Motor neuron (in vitro differentiated cells): Measurements from ENCODE around the gene CCNB1. TPM values are rescaled to one million over a fixed set of nuclear protein-coding genes. Genes with fewer than 3 reads are reported as not detected.
"Not testable (repeated sequence)": the region's sequence is repeated elsewhere in the genome, so short reads cannot be mapped to it uniquely, and the experiment has no call there.

Experiments used
- ATAC-seq, 8 experiments: fragments of 200-7000 bp; cut with Tn5 transposase; replicated peaks in 6 of 8; 2 replicates each; pipeline ENCODE4 v1.8.0; 2021; ENCODE audit warnings: mild to moderate bottlenecking in 8 of 8, moderate library complexity in 8 of 8
- H3K27ac ChIP-seq, 2 donors: fragments of 250-450 bp; sonication (Bioruptor Pico); 2 replicates each; pipeline ENCODE4 v1.9.0; 2021; ENCODE audit warnings: antibody characterized with exemption in 2 of 2, mild to moderate bottlenecking in 2 of 2, moderate library complexity in 1 of 2
- H3K4me1 ChIP-seq, 2 donors: fragments of 250-450 bp; sonication (Bioruptor Pico); replicated peaks in 1 of 2; 2 replicates each; pipeline ENCODE4 v1.6.1; 2021; ENCODE audit warnings: antibody characterized with exemption in 2 of 2, mild to moderate bottlenecking in 2 of 2, moderate library complexity in 1 of 2
- H3K4me3 ChIP-seq, 5 donors: fragments of 250-450 bp; sonication (Bioruptor Pico); 2 replicates each; pipeline ENCODE4 v1.9.0; 2021; ENCODE audit warnings: antibody characterized with exemption in 5 of 5, mild to moderate bottlenecking in 5 of 5, moderate library complexity in 4 of 5
- WGBS, 10 experiments: fragments of 450-650 bp; shearing (Covaris generic); methylation state at CpG; one replicate each; pipeline ENCODE4 v1.0.0; 2022; 5-methylcytosine and 5-hydroxymethylcytosine counted together
- in situ Hi-C, 9 experiments: fragments of 400-800 bp; cut with MboI; loops; one replicate each; pipeline ENCODE4 v1.15.0; 2021; ENCODE audit warnings: low sequenced_read_pairs in 9 of 9, low pct_unique_long_range_greater_than_20kb in 2 of 9; ENCODE audit not compliant: unreplicated experiment in 9 of 9
- total RNA-seq, 8 experiments: library from RNA; unstranded; fragments of 300-600 nt; gene quantifications; 2 replicates each; pipeline versions ENCODE4 v1.2.3 to v1.2.4, GENCODE V29; 2022

Gene CCNB1
- 100 to 1,000 TPM in 2 of 8 experiments, 10 to 100 TPM in 1, 1 to 10 TPM in 5; 6.1 to 149 (median 8.9) TPM for total RNA-seq

DNA sequence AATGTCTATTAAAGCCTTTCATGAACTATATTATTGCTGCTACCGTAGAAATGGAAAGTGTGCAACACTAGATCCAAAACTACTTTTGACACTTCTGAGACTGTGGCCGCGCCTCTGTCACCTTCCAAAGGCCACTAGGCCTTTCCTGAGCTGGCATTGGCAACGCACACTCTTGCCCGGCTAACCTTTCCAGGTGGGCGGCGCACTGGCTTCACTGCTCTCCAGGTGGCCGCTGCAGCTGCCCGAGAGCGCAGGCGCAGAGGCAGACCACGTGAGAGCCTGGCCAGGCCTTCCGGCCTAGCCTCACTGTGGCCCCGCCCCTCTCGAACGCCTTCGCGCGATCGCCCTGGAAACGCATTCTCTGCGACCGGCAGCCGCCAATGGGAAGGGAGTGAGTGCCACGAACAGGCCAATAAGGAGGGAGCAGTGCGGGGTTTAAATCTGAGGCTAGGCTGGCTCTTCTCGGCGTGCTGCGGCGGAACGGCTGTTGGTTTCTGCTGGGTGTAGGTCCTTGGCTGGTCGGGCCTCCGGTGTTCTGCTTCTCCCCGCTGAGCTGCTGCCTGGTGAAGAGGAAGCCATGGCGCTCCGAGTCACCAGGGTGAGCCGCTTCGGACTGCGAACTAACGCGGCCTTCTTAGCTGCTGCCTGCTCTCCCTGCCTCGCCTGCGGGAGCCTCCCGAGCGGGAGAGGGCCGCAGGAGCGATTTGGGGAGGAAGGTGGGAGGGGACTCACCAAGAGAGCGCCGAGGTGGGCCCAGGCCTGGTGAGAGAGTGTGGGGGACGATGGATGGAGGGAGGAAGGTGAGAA is at the start of gene CCNB1:
Gene CCNB1 (plus strand): TSS at position 465 of the 807 bp plus-strand sequence. CDS start 113 bp downstream, at position 578.
- ATAC-seq, result peak; percentile 99 to 100 (median 99)
- H3K4me3 ChIP-seq, result peak within 1 kb of the TSS; percentile 51 to 71 (median 56)
- peaks cover 7 to 12% of the 10 kb centered on the region in 2 donors for H3K4me1 ChIP-seq
- in situ Hi-C loops, result loop anchor here in 1 of 9 experiments (25.0 kb wide), 1 partner anchor 105 kb away; no protein-coding TSS in a partner anchor
- H3K27ac ChIP-seq, result peak within 1 kb of the TSS in 1 of 2 donors; percentile 68
- 0 to 33% (median 10%) methylated on average over 1 to 21 of the region's 50 CpGs; no CpG with 5 or more reads in 2 of the 10 experiments for WGBS, 10 experiments

GRCh38 chr5:69129413-69129812 is 37.5 kb upstream of the CCNB1 start:
- no peak for ATAC-seq

DNA sequence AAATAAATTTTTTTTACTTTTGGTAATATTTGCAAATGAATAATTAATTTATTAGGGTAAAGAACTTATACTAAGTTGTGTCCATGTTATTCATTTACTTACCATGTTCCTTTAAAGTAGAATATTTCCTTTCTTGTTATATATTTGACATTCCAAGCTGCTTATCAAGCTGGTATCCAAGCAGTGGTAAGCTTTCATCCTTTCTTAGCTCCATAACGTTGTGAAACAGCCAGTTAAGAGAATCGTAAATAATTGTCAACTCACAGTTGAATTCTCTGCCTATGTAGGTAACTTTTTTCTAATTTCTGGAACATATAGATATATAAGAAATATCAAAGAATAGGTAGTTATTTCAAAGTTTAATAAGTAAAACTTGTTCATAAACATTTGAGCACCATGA is 36.7 kb upstream of the CCNB1 start:
- no peak for ATAC-seq
- Histone ChIP-seq H3K4me1 (no peaks in the 10 kb centered on the region), H3K4me3 (no peak overlapping the region), H3K27ac (no peak overlapping the region)
- in situ Hi-C loops, result no loop called here
- 43 to 100% (median 72%) methylated on average over 1 to 2 of the region's 2 CpGs; no CpG with 5 or more reads in 1 of the 10 experiments for WGBS, 10 experiments

More at GRCh38 chr5:69129413-69129812, 37.5 kb upstream of the CCNB1 start:
- H3K27ac ChIP-seq, result no peak overlapping the region
- H3K4me3 ChIP-seq, result no peak overlapping the region
- no peaks in the 10 kb centered on the region for H3K4me1 ChIP-seq
- in situ Hi-C loops, result no loop called here

- in situ Hi-C loops, result no loop called here
- ATAC-seq, result no peak
- Histone ChIP-seq H3K27ac (no peak overlapping the region), H3K4me3 (no peak overlapping the region), H3K4me1 (no peaks in the 10 kb centered on the region)
Measured at GRCh38 chr5:69131304-69131703, 35.6 kb upstream of the CCNB1 start.

GRCh38 chr5:69134126-69134525 is 32.8 kb upstream of the CCNB1 start:
- in situ Hi-C loops, result no loop called here
- Histone ChIP-seq H3K4me1 (no peaks in the 10 kb centered on the region), H3K27ac (no peak overlapping the region), H3K4me3 (no peak overlapping the region)
- 70 to 100% (median 100%) methylated on average over 1 to 6 of the region's 7 CpGs; no CpG with 5 or more reads in 2 of the 10 experiments for WGBS, 10 experiments
- no peak for ATAC-seq

DNA sequence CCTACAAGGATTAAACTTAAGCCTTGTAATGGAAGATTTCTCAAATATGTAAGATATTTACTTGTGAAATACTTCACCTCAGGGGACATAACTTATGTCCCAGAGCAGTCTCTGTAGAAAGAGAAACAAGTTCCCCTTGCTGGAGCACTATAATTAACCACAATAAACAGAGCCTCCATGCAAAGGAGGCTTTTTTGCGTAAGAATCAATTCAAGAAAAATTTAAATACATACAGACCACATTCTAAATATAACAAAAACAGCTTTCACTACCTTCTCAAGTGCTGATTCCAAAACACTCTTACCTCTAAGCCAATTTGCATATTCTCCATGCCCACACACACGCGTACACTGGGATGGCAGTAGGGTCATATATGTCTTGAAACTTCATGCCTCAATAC is 30.7 kb upstream of the CCNB1 start:
- WGBS, 10 experiments, result 57 to 100% (median 87%) methylated on average over 1 to 3 of the region's 3 CpGs; no CpG with 5 or more reads in 2 of the 10 experiments
- ATAC-seq, result no peak
- Histone ChIP-seq H3K27ac (no peak overlapping the region), H3K4me3 (no peak overlapping the region), H3K4me1 (no peaks in the 10 kb centered on the region)
- in situ Hi-C loops, result no loop called here

DNA sequence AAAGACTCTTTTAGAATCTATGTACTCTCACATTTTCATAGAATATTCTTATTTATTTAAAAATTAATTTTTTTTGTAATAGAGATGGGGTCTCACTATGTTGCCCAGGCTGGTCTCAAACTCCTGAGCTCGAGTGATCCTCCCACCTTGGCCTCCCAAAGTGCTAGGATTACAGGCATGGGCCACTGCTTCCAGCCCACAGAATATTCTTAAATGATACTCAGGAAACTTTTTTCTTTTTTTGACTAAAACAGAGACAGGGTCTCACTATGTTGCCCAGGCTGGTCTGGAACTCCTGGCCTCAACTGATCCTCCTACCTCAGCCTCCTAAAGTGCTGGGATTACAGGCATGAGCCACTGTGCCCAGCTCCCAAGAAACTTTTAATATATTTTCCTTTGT is 29.7 kb upstream of the CCNB1 start:
- H3K4me1 ChIP-seq, in situ Hi-C loops, H3K27ac ChIP-seq, ATAC-seq, H3K4me3 ChIP-seq: not testable (repeated sequence)
- 86 to 100% (median 88%) methylated on average over 1 of the region's 1 CpG; no CpG with 5 or more reads in 7 of the 10 experiments for WGBS, 10 experiments

GRCh38 chr5:69137807-69138206 is 29.1 kb upstream of the CCNB1 start:
- no peak for ATAC-seq
- H3K4me1 ChIP-seq, result no peaks in the 10 kb centered on the region
- no peak overlapping the region for H3K4me3 ChIP-seq
- H3K27ac ChIP-seq, result no peak overlapping the region
- in situ Hi-C loops, result no loop called here
- 79 to 100% (median 98%) methylated on average over 3 to 5 of the region's 5 CpGs; no CpG with 5 or more reads in 1 of the 10 experiments for WGBS, 10 experiments

GRCh38 chr5:69138766-69139165 is 28.2 kb upstream of the CCNB1 start:
- ATAC-seq, result peak in 3 of 8 experiments; percentile 40 to 62 (median 44)
- in situ Hi-C loops, result no loop called here
- H3K4me1 ChIP-seq, result no peaks in the 10 kb centered on the region
- H3K27ac ChIP-seq, result no peak overlapping the region
- H3K4me3 ChIP-seq, result no peak overlapping the region
- 60 to 100% (median 83%) methylated on average over 1 of the region's 1 CpG; no CpG with 5 or more reads in 4 of the 10 experiments for WGBS, 10 experiments

DNA sequence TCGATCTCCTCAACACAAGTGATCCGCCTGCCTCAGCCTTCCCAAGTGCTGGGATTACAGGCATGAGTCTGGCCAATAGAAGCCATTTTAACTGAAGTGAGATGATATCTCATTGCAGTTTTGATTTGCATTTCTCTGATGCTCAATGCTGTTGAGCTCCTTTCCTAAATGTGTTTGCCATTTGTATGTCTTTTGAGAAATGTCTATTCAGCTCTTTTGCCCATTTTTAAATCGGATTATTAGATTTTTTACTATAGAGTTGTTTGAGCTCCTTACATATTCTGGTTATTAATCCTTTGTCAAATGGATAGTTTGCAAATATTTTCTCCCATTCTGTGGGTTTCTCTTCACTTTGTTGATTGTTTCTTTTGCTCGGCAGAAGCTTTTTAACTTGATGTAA is 26.7 kb upstream of the CCNB1 start:
- 25 to 100% (median 95%) methylated on average over 1 to 4 of the region's 4 CpGs for WGBS, 10 experiments
- H3K4me1 ChIP-seq, H3K27ac ChIP-seq, in situ Hi-C loops, H3K4me3 ChIP-seq, ATAC-seq: not testable (repeated sequence)

GRCh38 chr5:69140827-69141226 is 26.1 kb upstream of the CCNB1 start:
- in situ Hi-C loops, result no loop called here
- ATAC-seq, result no peak
- H3K4me1 ChIP-seq, result no peaks in the 10 kb centered on the region
- WGBS, 10 experiments, result 0 to 100% (median 57%) methylated on average over 1 of the region's 1 CpG; no CpG with 5 or more reads in 4 of the 10 experiments
- no peak overlapping the region for H3K27ac ChIP-seq
- no peak overlapping the region for H3K4me3 ChIP-seq

- in situ Hi-C loops, H3K27ac ChIP-seq, H3K4me1 ChIP-seq, H3K4me3 ChIP-seq, ATAC-seq: not testable (repeated sequence)
- 59 to 100% (median 93%) methylated on average over 1 to 7 of the region's 7 CpGs for WGBS, 10 experiments
Measured at GRCh38 chr5:69148576-69148975, 18.4 kb upstream of the CCNB1 start.

GRCh38 chr5:69148981-69149675 is 17.8 kb upstream of the CCNB1 start:
- no peak overlapping the region for H3K27ac ChIP-seq
- in situ Hi-C loops, result no loop called here
- H3K4me3 ChIP-seq, result no peak overlapping the region
- 71 to 100% (median 93%) methylated on average over 1 to 2 of the region's 2 CpGs; no CpG with 5 or more reads in 4 of the 10 experiments for WGBS, 10 experiments
- ATAC-seq, result no peak
- no peaks in the 10 kb centered on the region for H3K4me1 ChIP-seq
